ENCODE measurements around the gene USHBP1.

- TF ChIP-seq, protein P1, sequence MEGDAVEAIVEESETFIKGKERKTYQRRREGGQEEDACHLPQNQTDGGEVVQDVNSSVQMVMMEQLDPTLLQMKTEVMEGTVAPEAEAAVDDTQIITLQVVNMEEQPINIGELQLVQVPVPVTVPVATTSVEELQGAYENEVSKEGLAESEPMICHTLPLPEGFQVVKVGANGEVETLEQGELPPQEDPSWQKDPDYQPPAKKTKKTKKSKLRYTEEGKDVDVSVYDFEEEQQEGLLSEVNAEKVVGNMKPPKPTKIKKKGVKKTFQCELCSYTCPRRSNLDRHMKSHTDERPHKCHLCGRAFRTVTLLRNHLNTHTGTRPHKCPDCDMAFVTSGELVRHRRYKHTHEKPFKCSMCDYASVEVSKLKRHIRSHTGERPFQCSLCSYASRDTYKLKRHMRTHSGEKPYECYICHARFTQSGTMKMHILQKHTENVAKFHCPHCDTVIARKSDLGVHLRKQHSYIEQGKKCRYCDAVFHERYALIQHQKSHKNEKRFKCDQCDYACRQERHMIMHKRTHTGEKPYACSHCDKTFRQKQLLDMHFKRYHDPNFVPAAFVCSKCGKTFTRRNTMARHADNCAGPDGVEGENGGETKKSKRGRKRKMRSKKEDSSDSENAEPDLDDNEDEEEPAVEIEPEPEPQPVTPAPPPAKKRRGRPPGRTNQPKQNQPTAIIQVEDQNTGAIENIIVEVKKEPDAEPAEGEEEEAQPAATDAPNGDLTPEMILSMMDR (IDR thresholded peaks at IDR 0.05): no peak
- no peak for TF ChIP-seq POLR2A (IDR thresholded peaks at IDR 0.05)
These were observed 36.6 kb upstream of the USHBP1 start for GRCh38 chr19:17300992-17301619.

Data from testis (tissue), 2 donors.